ENCODE results near the gene MRPL19.

Gene MRPL19

GRCh38 chr2:75616933-75617332, 29.6 kb upstream of the MRPL19 start:
- Histone ChIP-seq H3K4me1 (ENCODE audit: control insufficient read depth in 2 of 2, insufficient read depth in 1 of 2, low read depth in 1 of 2, low read length in 2 of 2) (peaks cover 5% of the 10 kb centered on the region in 2 donors), H3K36me3 (replicated peaks in 1 of 2; ENCODE audit: control insufficient read depth in 2 of 2, insufficient read depth in 2 of 2, low read length in 2 of 2) (no peaks in the 10 kb centered on the region), H4K8ac (ENCODE audit: low read depth, low read length) (no peak overlapping the region), H2AFZ (ENCODE audit: low read length) (no peak overlapping the region), H2BK12ac (ENCODE audit: low read length) (no peak overlapping the region), H2BK5ac (ENCODE audit: low read length) (no peak overlapping the region), H3K4ac (ENCODE audit: low read length) (no peak overlapping the region), H3K18ac (ENCODE audit: low read length) (no peak overlapping the region), H3K4me3 (ENCODE audit: low read length in 2 of 2) (no peak overlapping the region), H3K4me2 (ENCODE audit: insufficient read depth, low read length, poor library complexity, severe bottlenecking) (no peak overlapping the region), H3K9me3 (replicated peaks in 1 of 2; ENCODE audit: control insufficient read depth in 2 of 2, insufficient read depth in 1 of 2, low read depth in 1 of 2, low read length in 2 of 2) (peaks cover 0 to under 1% of the 10 kb centered on the region in 2 donors), H4K91ac (ENCODE audit: low read depth, low read length, poor library complexity) (no peak overlapping the region), H3K9ac (ENCODE audit: low read depth, low read length, poor library complexity) (no peak overlapping the region), H2AK5ac (ENCODE audit: low read depth, low read length) (no peak overlapping the region), H3K23ac (ENCODE audit: low read depth, low read length, poor library complexity) (no peak overlapping the region), H3K14ac (ENCODE audit: low read length) (no peak overlapping the region), H2BK120ac (ENCODE audit: low read depth, low read length) (no peak overlapping the region), H2BK15ac (ENCODE audit: low read length) (no peak overlapping the region), H3K27me3 (ENCODE audit: control insufficient read depth in 3 of 3, insufficient read depth in 3 of 3, low read depth in 1 of 3, low read length in 3 of 3) (no peaks in the 10 kb centered on the region), H3K27ac (replicated peaks; ENCODE audit: low read length) (no peak overlapping the region), H3K79me1 (ENCODE audit: low read depth, low read length) (no peaks in the 10 kb centered on the region)
- no CpG with 5 or more reads among the region's 3 CpGs for WGBS, 2 donors (ENCODE audit: extremely low coverage in 2 of 2, insufficient read length in 2 of 2, insufficient replicate concordance in 1 of 2)
- DNase-seq (ENCODE audit: low spot score) = no peak

- Histone ChIP-seq H2AK5ac (ENCODE audit: low read depth, low read length) (no peak overlapping the region), H4K91ac (ENCODE audit: low read depth, low read length, poor library complexity) (no peak overlapping the region), H2BK5ac (ENCODE audit: low read length) (no peak overlapping the region), H2BK120ac (ENCODE audit: low read depth, low read length) (no peak overlapping the region), H3K79me1 (ENCODE audit: low read depth, low read length) (no peaks in the 10 kb centered on the region), H3K4me3 (ENCODE audit: low read length in 2 of 2) (no peak overlapping the region), H3K4ac (ENCODE audit: low read length) (no peak overlapping the region), H4K8ac (ENCODE audit: low read depth, low read length) (no peak overlapping the region), H3K4me1 (ENCODE audit: control insufficient read depth in 2 of 2, insufficient read depth in 1 of 2, low read depth in 1 of 2, low read length in 2 of 2) (no peaks in the 10 kb centered on the region), H3K4me2 (ENCODE audit: insufficient read depth, low read length, poor library complexity, severe bottlenecking) (no peak overlapping the region), H3K18ac (ENCODE audit: low read length) (no peak overlapping the region), H2BK15ac (ENCODE audit: low read length) (no peak overlapping the region), H3K36me3 (replicated peaks in 1 of 2; ENCODE audit: control insufficient read depth in 2 of 2, insufficient read depth in 2 of 2, low read length in 2 of 2) (no peaks in the 10 kb centered on the region), H2AFZ (ENCODE audit: low read length) (no peak overlapping the region), H3K14ac (ENCODE audit: low read length) (no peak overlapping the region), H3K9me3 (replicated peaks in 1 of 2; ENCODE audit: control insufficient read depth in 2 of 2, insufficient read depth in 1 of 2, low read depth in 1 of 2, low read length in 2 of 2) (peaks cover 0 to 3% of the 10 kb centered on the region in 2 donors), H3K27me3 (ENCODE audit: control insufficient read depth in 3 of 3, insufficient read depth in 3 of 3, low read depth in 1 of 3, low read length in 3 of 3) (no peaks in the 10 kb centered on the region), H2BK12ac (ENCODE audit: low read length) (no peak overlapping the region), H3K27ac (replicated peaks; ENCODE audit: low read length) (no peak overlapping the region), H3K23ac (ENCODE audit: low read depth, low read length, poor library complexity) (no peak overlapping the region), H3K9ac (ENCODE audit: low read depth, low read length, poor library complexity) (no peak overlapping the region)
- DNase-seq (ENCODE audit: low spot score) = no peak
- no CpG with 5 or more reads among the region's 4 CpGs for WGBS, 2 donors (ENCODE audit: extremely low coverage in 2 of 2, insufficient read length in 2 of 2, insufficient replicate concordance in 1 of 2)
Measured at GRCh38 chr2:75619956-75620740, 26.4 kb upstream of the MRPL19 start.

GRCh38 chr2:75621228-75621627, 25.4 kb upstream of the MRPL19 start:
- WGBS, 2 donors (ENCODE audit: extremely low coverage in 2 of 2, insufficient read length in 2 of 2, insufficient replicate concordance in 1 of 2) = no CpG with 5 or more reads among the region's 4 CpGs
- Histone ChIP-seq H3K27ac (replicated peaks; ENCODE audit: low read length) (no peak overlapping the region), H3K18ac (ENCODE audit: low read length) (no peak overlapping the region), H3K4me1 (ENCODE audit: control insufficient read depth in 2 of 2, insufficient read depth in 1 of 2, low read depth in 1 of 2, low read length in 2 of 2) (no peaks in the 10 kb centered on the region), H4K8ac (ENCODE audit: low read depth, low read length) (no peak overlapping the region), H2AK5ac (ENCODE audit: low read depth, low read length) (no peak overlapping the region), H3K4ac (ENCODE audit: low read length) (no peak overlapping the region), H3K4me3 (ENCODE audit: low read length in 2 of 2) (no peak overlapping the region), H2BK120ac (ENCODE audit: low read depth, low read length) (no peak overlapping the region), H2BK15ac (ENCODE audit: low read length) (no peak overlapping the region), H3K9ac (ENCODE audit: low read depth, low read length, poor library complexity) (no peak overlapping the region), H3K23ac (ENCODE audit: low read depth, low read length, poor library complexity) (no peak overlapping the region), H3K79me1 (ENCODE audit: low read depth, low read length) (no peaks in the 10 kb centered on the region), H3K9me3 (replicated peaks in 1 of 2; ENCODE audit: control insufficient read depth in 2 of 2, insufficient read depth in 1 of 2, low read depth in 1 of 2, low read length in 2 of 2) (peaks cover 0 to 3% of the 10 kb centered on the region in 2 donors), H2BK12ac (ENCODE audit: low read length) (no peak overlapping the region), H4K91ac (ENCODE audit: low read depth, low read length, poor library complexity) (no peak overlapping the region), H2BK5ac (ENCODE audit: low read length) (no peak overlapping the region), H3K14ac (ENCODE audit: low read length) (no peak overlapping the region), H2AFZ (ENCODE audit: low read length) (peak overlapping the region; percentile 56), H3K4me2 (ENCODE audit: insufficient read depth, low read length, poor library complexity, severe bottlenecking) (no peak overlapping the region), H3K27me3 (ENCODE audit: control insufficient read depth in 3 of 3, insufficient read depth in 3 of 3, low read depth in 1 of 3, low read length in 3 of 3) (no peaks in the 10 kb centered on the region), H3K36me3 (replicated peaks in 1 of 2; ENCODE audit: control insufficient read depth in 2 of 2, insufficient read depth in 2 of 2, low read length in 2 of 2) (no peaks in the 10 kb centered on the region)
- no peak for DNase-seq (ENCODE audit: low spot score)

GRCh38 chr2:75622500-75622899, 24.1 kb upstream of the MRPL19 start:
- Histone ChIP-seq H3K4me1 (ENCODE audit: control insufficient read depth in 2 of 2, insufficient read depth in 1 of 2, low read depth in 1 of 2, low read length in 2 of 2) (no peaks in the 10 kb centered on the region), H3K27ac (replicated peaks; ENCODE audit: low read length) (no peak overlapping the region), H3K9ac (ENCODE audit: low read depth, low read length, poor library complexity) (no peak overlapping the region), H3K9me3 (replicated peaks in 1 of 2; ENCODE audit: control insufficient read depth in 2 of 2, insufficient read depth in 1 of 2, low read depth in 1 of 2, low read length in 2 of 2) (peaks cover 0 to 3% of the 10 kb centered on the region in 2 donors), H2BK120ac (ENCODE audit: low read depth, low read length) (no peak overlapping the region), H4K91ac (ENCODE audit: low read depth, low read length, poor library complexity) (no peak overlapping the region), H3K4me2 (ENCODE audit: insufficient read depth, low read length, poor library complexity, severe bottlenecking) (no peak overlapping the region), H3K23ac (ENCODE audit: low read depth, low read length, poor library complexity) (no peak overlapping the region), H3K79me1 (ENCODE audit: low read depth, low read length) (no peaks in the 10 kb centered on the region), H3K27me3 (ENCODE audit: control insufficient read depth in 3 of 3, insufficient read depth in 3 of 3, low read depth in 1 of 3, low read length in 3 of 3) (no peaks in the 10 kb centered on the region), H2AK5ac (ENCODE audit: low read depth, low read length) (no peak overlapping the region), H3K18ac (ENCODE audit: low read length) (no peak overlapping the region), H4K8ac (ENCODE audit: low read depth, low read length) (no peak overlapping the region), H2AFZ (ENCODE audit: low read length) (no peak overlapping the region), H3K36me3 (replicated peaks in 1 of 2; ENCODE audit: control insufficient read depth in 2 of 2, insufficient read depth in 2 of 2, low read length in 2 of 2) (no peaks in the 10 kb centered on the region), H2BK12ac (ENCODE audit: low read length) (no peak overlapping the region), H2BK5ac (ENCODE audit: low read length) (no peak overlapping the region), H3K14ac (ENCODE audit: low read length) (no peak overlapping the region), H3K4me3 (ENCODE audit: low read length in 2 of 2) (no peak overlapping the region), H3K4ac (ENCODE audit: low read length) (no peak overlapping the region), H2BK15ac (ENCODE audit: low read length) (no peak overlapping the region)
- WGBS, 2 donors (ENCODE audit: extremely low coverage in 2 of 2, insufficient read length in 2 of 2, insufficient replicate concordance in 1 of 2) = no CpG with 5 or more reads among the region's 2 CpGs
- no peak for DNase-seq (ENCODE audit: low spot score)

Data from neuronal stem cell (in vitro differentiated cells).